Stimulated activated memory B cell treated with anti-CD40 and anti-IgM and Interleukin-4, amounts not matched to agents 10 μg/mL and 1 μg/mL and 100 μg/mL, for 72 hours (primary cell): ENCODE results near the gene KRTAP4-7.
A peak's percentile ranks its signal among the peaks of the same experiment; 100 is the strongest.
"Not testable (repeated sequence)": the region's sequence is repeated elsewhere in the genome, so short reads cannot be mapped to it uniquely, and the experiment has no call there.

Experiments used
- ATAC-seq: fragments of 150-1000 bp; cut with Tn5 transposase; 2 replicates; pipeline ENCODE4 v1.10.0; 2021
- H3K27ac Mint-ChIP-seq: one replicate; pipeline ENCODE4 v1.8.0; 2022; ENCODE audit warnings: mild to moderate bottlenecking, mixed read lengths
- H3K27me3 Mint-ChIP-seq: one replicate; pipeline ENCODE4 v1.8.0; 2022; ENCODE audit warnings: mixed read lengths
- H3K36me3 Mint-ChIP-seq: one replicate; pipeline ENCODE4 v1.8.0; 2022; ENCODE audit warnings: mixed read lengths
- H3K4me1 Mint-ChIP-seq: one replicate; pipeline ENCODE4 v1.8.0; 2022; ENCODE audit warnings: mixed read lengths
- H3K4me3 Mint-ChIP-seq: one replicate; pipeline ENCODE4 v1.8.0; 2022; ENCODE audit warnings: mild to moderate bottlenecking, moderate library complexity, mixed read lengths
- H3K9me3 Mint-ChIP-seq: one replicate; pipeline ENCODE4 v1.8.0; 2022; ENCODE audit warnings: mixed read lengths

KRTAP4-7 gene

GRCh38 chr17:41118721-41119120 is 34.8 kb downstream of the KRTAP4-7 start:
- H3K36me3 Mint-ChIP-seq, result peaks cover 5% of the 10 kb centered on the region
- peaks cover 39% of the 10 kb centered on the region for H3K4me1 Mint-ChIP-seq
- H3K27me3 Mint-ChIP-seq, result peaks cover 31% of the 10 kb centered on the region
- H3K9me3 Mint-ChIP-seq, result peaks cover 3% of the 10 kb centered on the region
- H3K4me3 Mint-ChIP-seq, result no peak overlapping the region
- no peak overlapping the region for H3K27ac Mint-ChIP-seq
- ATAC-seq, result no peak

- Mint-ChIP-seq H3K27ac (peak overlapping the region; percentile 61), H3K4me3 (peak overlapping the region; percentile 44), H3K27me3 (peaks cover 41% of the 10 kb centered on the region), H3K4me1 (peaks cover 50% of the 10 kb centered on the region)
- H3K9me3 Mint-ChIP-seq, H3K36me3 Mint-ChIP-seq: not testable (repeated sequence)
- ATAC-seq, result peak; percentile 64
Measured at GRCh38 chr17:41119696-41120690, 36.0 kb downstream of the KRTAP4-7 start.

- H3K4me3 Mint-ChIP-seq, result no peak overlapping the region
- H3K36me3 Mint-ChIP-seq, result peaks cover 5% of the 10 kb centered on the region
- peaks cover 40% of the 10 kb centered on the region for H3K27me3 Mint-ChIP-seq
- no peak for ATAC-seq
- H3K4me1 Mint-ChIP-seq, result peaks cover 44% of the 10 kb centered on the region
- H3K9me3 Mint-ChIP-seq, result peaks cover 3% of the 10 kb centered on the region
- no peak overlapping the region for H3K27ac Mint-ChIP-seq
Measured at GRCh38 chr17:41121742-41122141, 37.8 kb downstream of the KRTAP4-7 start.

DNA sequence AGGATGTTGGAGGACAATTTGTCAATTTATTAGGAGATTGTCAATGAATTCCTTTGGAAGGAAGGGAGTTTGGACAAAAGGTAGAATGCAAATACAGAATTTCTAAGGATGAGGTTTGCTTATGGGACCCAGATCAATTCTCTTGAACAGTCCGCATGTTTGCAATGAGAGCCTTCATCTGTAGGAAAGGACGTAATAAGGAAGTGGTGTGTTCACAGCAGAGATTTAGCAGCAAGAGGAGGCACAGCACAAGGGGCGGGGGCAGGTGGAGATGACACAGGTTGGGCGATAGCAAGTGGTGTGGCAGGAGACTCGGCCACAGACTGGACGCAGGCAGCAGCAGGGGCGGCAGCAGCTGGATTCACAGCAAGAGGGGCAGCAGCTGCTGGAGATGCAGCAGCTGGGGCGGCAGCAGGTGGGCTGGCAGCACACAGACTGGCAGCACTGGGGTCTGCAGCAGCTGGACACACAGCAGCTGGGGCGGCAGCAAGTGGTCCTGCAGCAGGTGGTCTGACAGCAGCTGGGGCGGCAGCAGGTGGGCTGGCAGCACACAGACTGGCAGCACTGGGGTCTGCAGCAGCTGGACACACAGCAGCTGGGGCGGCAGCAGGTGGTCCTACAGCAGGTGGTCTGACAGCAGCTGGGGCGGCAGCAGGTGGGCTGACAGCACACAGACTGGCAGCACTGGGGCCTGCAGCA is 39.5 kb downstream of the KRTAP4-7 start:
- peaks cover 33% of the 10 kb centered on the region for H3K4me1 Mint-ChIP-seq
- H3K4me3 Mint-ChIP-seq, H3K36me3 Mint-ChIP-seq, H3K27ac Mint-ChIP-seq, H3K9me3 Mint-ChIP-seq, ATAC-seq: not testable (repeated sequence)
- peaks cover 28% of the 10 kb centered on the region for H3K27me3 Mint-ChIP-seq

- H3K4me3 Mint-ChIP-seq, H3K27ac Mint-ChIP-seq, H3K36me3 Mint-ChIP-seq, H3K9me3 Mint-ChIP-seq, ATAC-seq: not testable (repeated sequence)
- Mint-ChIP-seq H3K27me3 (peaks cover 28% of the 10 kb centered on the region), H3K4me1 (peaks cover 33% of the 10 kb centered on the region)
Measured at GRCh38 chr17:41123991-41124371, 40.0 kb downstream of the KRTAP4-7 start, which contains the start of gene KRTAP4-12. Gene KRTAP4-12, minus strand, starts transcription at chr17:41124182. Its CDS starts 60 bp downstream, at chr17:41124122.

DNA sequence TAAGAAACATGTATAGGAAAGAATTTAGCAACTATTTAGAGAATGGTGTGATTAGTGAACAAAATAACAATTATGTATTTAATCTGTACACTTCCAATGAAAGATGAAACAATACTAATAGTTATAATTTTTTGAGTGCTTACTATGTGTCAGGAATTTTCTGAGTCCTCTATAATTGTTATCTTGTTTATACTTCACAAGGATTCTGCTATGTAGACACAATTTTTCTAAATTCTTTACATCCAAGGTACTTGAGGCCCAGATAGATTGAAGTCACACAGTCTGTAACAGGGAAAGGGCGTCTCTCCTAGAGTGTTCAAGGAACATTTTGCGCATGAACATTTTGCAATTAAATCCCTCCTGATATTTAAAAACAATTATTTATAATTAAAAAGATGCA is 41.1 kb downstream of the KRTAP4-7 start:
- Mint-ChIP-seq H3K36me3 (no peaks in the 10 kb centered on the region), H3K9me3 (peaks cover 3% of the 10 kb centered on the region), H3K4me1 (peaks cover 28% of the 10 kb centered on the region), H3K27ac (no peak overlapping the region), H3K4me3 (no peak overlapping the region), H3K27me3 (peaks cover 28% of the 10 kb centered on the region)
- no peak for ATAC-seq

- H3K4me3 Mint-ChIP-seq, result no peak overlapping the region
- H3K36me3 Mint-ChIP-seq, result no peaks in the 10 kb centered on the region
Measured at GRCh38 chr17:41126412-41126811, 42.5 kb downstream of the KRTAP4-7 start.

GRCh38 chr17:41127371-41127770 is 43.4 kb downstream of the KRTAP4-7 start:
- Mint-ChIP-seq H3K27me3 (peaks cover 23% of the 10 kb centered on the region), H3K9me3 (peaks cover 2% of the 10 kb centered on the region), H3K4me3 (no peak overlapping the region), H3K27ac (no peak overlapping the region), H3K4me1 (peaks cover 29% of the 10 kb centered on the region), H3K36me3 (no peaks in the 10 kb centered on the region)
- no peak for ATAC-seq

More at GRCh38 chr17:41126412-41126811, 42.5 kb downstream of the KRTAP4-7 start:
- peaks cover 21% of the 10 kb centered on the region for H3K4me1 Mint-ChIP-seq
- peaks cover 28% of the 10 kb centered on the region for H3K27me3 Mint-ChIP-seq
- H3K27ac Mint-ChIP-seq, result no peak overlapping the region
- ATAC-seq, result no peak
- peaks cover 3% of the 10 kb centered on the region for H3K9me3 Mint-ChIP-seq

DNA sequence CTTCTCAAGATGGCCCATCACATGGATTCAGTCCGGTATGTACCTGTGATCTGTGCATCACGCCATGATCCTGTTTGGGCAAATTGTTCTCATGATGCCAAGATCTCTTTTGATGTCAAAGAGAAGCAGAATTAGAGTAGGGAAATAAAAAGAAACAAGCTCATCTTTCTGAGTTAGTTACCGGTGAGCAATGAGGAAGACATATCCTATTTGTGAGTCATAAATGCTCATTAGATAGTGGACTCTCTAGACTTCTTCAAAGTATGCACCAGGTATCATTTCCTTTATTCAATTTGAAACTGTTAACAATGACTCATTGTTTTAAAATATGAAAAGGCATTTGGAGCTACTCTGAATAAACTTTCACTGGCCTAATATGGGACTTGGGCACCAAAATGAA is 48.0 kb downstream of the KRTAP4-7 start:
- Mint-ChIP-seq H3K27ac (no peak overlapping the region), H3K9me3 (peaks cover 4% of the 10 kb centered on the region), H3K4me1 (peaks cover 9% of the 10 kb centered on the region), H3K4me3 (no peak overlapping the region), H3K36me3 (no peaks in the 10 kb centered on the region), H3K27me3 (no peaks in the 10 kb centered on the region)
- ATAC-seq, result peak; percentile 76

DNA sequence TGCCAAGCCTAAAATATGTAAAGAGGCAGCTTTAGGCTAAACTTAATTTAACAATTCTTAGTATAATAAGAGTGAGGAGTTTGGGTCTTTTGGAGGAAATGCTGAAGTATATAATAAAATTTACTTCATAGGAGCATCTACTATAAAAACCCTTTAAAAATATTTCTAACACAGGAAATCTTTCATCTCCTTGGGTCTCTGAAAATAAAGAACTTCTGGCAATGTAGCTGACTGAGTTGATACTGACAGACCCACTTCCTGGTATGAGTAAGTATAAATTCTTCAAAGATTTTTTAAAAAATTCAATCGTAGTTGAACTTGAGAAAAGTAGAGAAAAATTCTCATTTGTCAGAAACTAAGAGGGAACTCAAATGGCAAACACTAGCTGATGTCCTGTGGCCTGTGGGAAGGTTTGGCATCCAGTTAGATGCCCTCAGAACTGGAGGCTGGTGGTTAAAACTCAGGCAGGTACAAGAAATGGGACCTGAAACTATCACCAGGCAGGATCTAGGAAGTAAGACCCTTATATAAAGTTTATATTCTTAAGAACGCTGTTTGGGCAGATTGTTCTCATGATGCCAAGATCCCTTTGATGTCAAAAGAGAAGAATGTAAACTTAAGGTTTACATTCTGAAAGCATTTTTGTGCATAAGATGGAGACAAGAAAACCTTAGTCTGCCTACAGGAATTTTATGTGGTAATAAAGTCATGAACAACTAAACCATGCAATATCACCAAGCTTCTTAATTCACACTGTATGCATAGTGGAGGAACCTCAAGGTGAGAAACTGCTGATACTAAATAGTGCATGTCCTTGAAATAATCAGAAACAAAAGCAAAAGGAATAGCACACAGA is 50.2 kb downstream of the KRTAP4-7 start:
- Mint-ChIP-seq H3K4me1 (peaks cover 9% of the 10 kb centered on the region), H3K36me3 (peaks cover 6% of the 10 kb centered on the region), H3K4me3 (no peak overlapping the region), H3K27ac (no peak overlapping the region), H3K27me3 (peaks cover 8% of the 10 kb centered on the region), H3K9me3 (peaks cover 10% of the 10 kb centered on the region)
- no peak for ATAC-seq
